ENCODE data around the gene DOCK8. TPM values are rescaled to one million over a fixed set of nuclear protein-coding genes. Genes with fewer than 3 reads are reported as not detected.

DOCK8 gene
- total and polyA plus RNA-seq, 2 of the 4 experiments (the other 2 are of a cell fraction): not detected

DNA sequence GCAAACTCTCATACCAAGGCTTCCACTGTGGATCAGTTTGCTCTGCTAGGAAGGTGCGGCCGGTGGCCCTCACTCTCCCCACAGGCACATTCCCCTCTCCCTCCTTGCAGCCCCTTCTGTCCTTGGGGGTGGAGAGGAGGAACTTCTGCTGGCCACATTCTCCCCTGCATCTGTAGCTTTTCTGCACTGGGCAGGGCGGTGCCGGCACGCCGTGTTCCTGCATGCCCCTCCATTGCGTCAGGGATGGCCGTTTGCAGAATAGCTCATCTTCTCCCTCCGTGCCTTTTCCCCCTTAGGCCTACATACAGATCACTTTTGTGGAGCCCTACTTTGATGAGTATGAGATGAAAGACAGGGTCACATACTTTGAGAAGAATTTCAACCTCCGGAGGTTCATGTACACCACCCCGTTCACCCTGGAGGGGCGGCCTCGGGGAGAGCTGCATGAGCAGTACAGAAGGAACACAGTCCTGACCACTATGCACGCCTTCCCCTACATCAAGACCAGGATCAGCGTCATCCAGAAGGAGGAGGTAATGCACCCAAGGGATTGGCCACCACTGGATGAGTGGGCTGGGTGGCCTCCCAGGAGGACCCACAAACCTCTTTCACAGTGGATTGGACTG is 231.5 kb downstream of the DOCK8 start:
- Histone ChIP-seq H3K18ac (ENCODE audit: low read depth, low read length) (no peak overlapping the region), H4K91ac (ENCODE audit: insufficient read depth, low read depth, low read length) (no peak overlapping the region), H3K4me1 (ENCODE audit: control insufficient read depth, insufficient read depth, low read length) (no peaks in the 10 kb centered on the region; the same call in 1 of the 2 replicates), H3K36me3 (ENCODE audit: control insufficient read depth, insufficient read depth, low read length) (no peaks in the 10 kb centered on the region), H3K27ac (ENCODE audit: insufficient read depth, low read length) (no peak overlapping the region), H3K9me1 (ENCODE audit: insufficient read depth, low read length) (no peaks in the 10 kb centered on the region), H3K79me1 (ENCODE audit: low read depth in 1 of 2, low read length in 2 of 2) (no peaks in the 10 kb centered on the region), H3K23ac (ENCODE audit: low read depth, low read length) (no peak overlapping the region), H4K8ac (ENCODE audit: low read depth in 2 of 2, low read length in 2 of 2) (no peak overlapping the region), H4K20me1 (ENCODE audit: insufficient read depth, low read length) (no peaks in the 10 kb centered on the region), H3K9ac (ENCODE audit: low read depth, low read length) (no peak overlapping the region), H2BK15ac (ENCODE audit: low read depth, low read length) (no peak overlapping the region), H3K9me3 (ENCODE audit: control insufficient read depth, insufficient read depth, low read length) (no peaks in the 10 kb centered on the region), H2AK5ac (ENCODE audit: low read depth, low read length) (no peak overlapping the region), H4K5ac (ENCODE audit: low read depth, low read length) (no peak overlapping the region), H2AFZ (replicated peaks; ENCODE audit: low read length, poor library complexity) (no peak overlapping the region), H2BK5ac (ENCODE audit: low read depth, low read length, poor library complexity, severe bottlenecking) (no peak overlapping the region), H3K56ac (ENCODE audit: extremely low read depth, insufficient read depth, low read length) (no peak overlapping the region), H2BK120ac (ENCODE audit: low read depth, low read length) (no peak overlapping the region), H2BK20ac (ENCODE audit: low read depth, low read length) (no peak overlapping the region), H3K4me2 (ENCODE audit: low read depth, low read length) (no peak overlapping the region), H2AK9ac (replicated peaks; ENCODE audit: low read depth, low read length, poor library complexity) (no peak overlapping the region), H3K27me3 (ENCODE audit: control insufficient read depth, insufficient read depth, low read length) (peaks cover 5% of the 10 kb centered on the region), H3K14ac (replicated peaks; ENCODE audit: low read depth, low read length) (no peak overlapping the region), H3K4me3 (ENCODE audit: insufficient read depth, low read depth, low read length) (no peak overlapping the region), H3K4ac (ENCODE audit: low read depth, low read length) (no peak overlapping the region)
- intact Hi-C loops (cut with micrococcal nuclease): loop anchor here (10.0 kb wide), 1 partner anchor 59 kb away; the partner anchor contains the start of gene KANK1
- dilution Hi-C loops (cut with HindIII; ENCODE audit: low sequenced_read_pairs, unreplicated experiment): no loop called here
- no CpG with 5 or more reads among the region's 15 CpGs for WGBS, 2 experiments (ENCODE audit: extremely low coverage in 2 of 2, insufficient read length in 1 of 2)
- ATAC-seq (ENCODE audit: low read depth): no peak
- in situ Hi-C loops (cut with MboI; ENCODE audit: low sequenced_read_pairs): no loop called here
- DNase-seq: no peak
- ChIA-PET POLR2A (ENCODE audit: unreplicated experiment) (no interaction called here), CTCF (no interaction called here)
- BruUV-seq (replicated peaks): no TSS peak
- TF ChIP-seq RFX5 (IDR thresholded peaks at IDR 0.05; ENCODE audit: low read depth, low read length) (no peak), FOS (IDR thresholded peaks at IDR 0.05; ENCODE audit: low read depth, low read length) (no peak), NFE2L2 (IDR thresholded peaks at IDR 0.05; ENCODE audit: low read depth, low read length) (no peak), RAD21 (IDR thresholded peaks at IDR 0.05; ENCODE audit: low read length) (no peak)
